ENCODE measurements around the gene MANBA. TPM values are rescaled to one million over a fixed set of nuclear protein-coding genes. Genes with fewer than 3 reads are reported as not detected.
A peak's percentile ranks its signal among the peaks of the same experiment; 100 is the strongest.

MANBA gene
- total RNA-seq, 1 donor from 2014 or later = 8.1 TPM

DNA sequence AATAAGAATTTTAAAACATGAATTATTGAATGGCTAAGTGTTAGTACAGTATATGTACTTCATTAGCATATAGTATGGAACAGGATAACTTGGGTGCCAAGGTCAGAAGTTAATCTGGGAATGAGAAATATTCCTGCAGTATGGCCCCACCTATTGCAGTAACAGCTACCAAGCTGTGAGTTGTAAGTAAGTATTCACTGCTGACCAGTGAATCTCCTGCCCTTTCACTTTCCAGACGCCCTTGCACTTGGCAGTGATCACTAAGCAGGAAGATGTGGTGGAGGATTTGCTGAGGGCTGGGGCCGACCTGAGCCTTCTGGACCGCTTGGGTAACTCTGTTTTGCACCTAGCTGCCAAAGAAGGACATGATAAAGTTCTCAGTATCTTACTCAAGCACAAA, 154.5 kb downstream of the MANBA start:
- TF ChIP-seq, protein P1, sequence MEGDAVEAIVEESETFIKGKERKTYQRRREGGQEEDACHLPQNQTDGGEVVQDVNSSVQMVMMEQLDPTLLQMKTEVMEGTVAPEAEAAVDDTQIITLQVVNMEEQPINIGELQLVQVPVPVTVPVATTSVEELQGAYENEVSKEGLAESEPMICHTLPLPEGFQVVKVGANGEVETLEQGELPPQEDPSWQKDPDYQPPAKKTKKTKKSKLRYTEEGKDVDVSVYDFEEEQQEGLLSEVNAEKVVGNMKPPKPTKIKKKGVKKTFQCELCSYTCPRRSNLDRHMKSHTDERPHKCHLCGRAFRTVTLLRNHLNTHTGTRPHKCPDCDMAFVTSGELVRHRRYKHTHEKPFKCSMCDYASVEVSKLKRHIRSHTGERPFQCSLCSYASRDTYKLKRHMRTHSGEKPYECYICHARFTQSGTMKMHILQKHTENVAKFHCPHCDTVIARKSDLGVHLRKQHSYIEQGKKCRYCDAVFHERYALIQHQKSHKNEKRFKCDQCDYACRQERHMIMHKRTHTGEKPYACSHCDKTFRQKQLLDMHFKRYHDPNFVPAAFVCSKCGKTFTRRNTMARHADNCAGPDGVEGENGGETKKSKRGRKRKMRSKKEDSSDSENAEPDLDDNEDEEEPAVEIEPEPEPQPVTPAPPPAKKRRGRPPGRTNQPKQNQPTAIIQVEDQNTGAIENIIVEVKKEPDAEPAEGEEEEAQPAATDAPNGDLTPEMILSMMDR (conservative IDR thresholded peaks at IDR 0.05; ENCODE audit: low read depth, low read length) = no peak
- DNase-seq (ENCODE audit: low read depth) = no peak
- H3K4me3 ChIP-seq (ENCODE audit: low read depth, low read length) = no peak overlapping the region

GRCh38 chr4:102604222-102604940, 156.4 kb downstream of the MANBA start:
- no peak overlapping the region for H3K4me3 ChIP-seq (ENCODE audit: low read depth, low read length)
- TF ChIP-seq, protein P1 (conservative IDR thresholded peaks at IDR 0.05; ENCODE audit: low read depth, low read length) = peak; percentile 6
- no peak for DNase-seq (ENCODE audit: low read depth)

GRCh38 chr4:102601586-102602227, 159.1 kb downstream of the MANBA start:
- DNase-seq (ENCODE audit: low read depth) = no peak
- TF ChIP-seq, protein P1 (conservative IDR thresholded peaks at IDR 0.05; ENCODE audit: low read depth, low read length) = no peak
- no peak overlapping the region for H3K4me3 ChIP-seq (ENCODE audit: low read depth, low read length)

- peak; percentile 56 for DNase-seq (ENCODE audit: low read depth)
- TF ChIP-seq, protein P1 (conservative IDR thresholded peaks at IDR 0.05; ENCODE audit: low read depth, low read length) = no peak
- no peak overlapping the region for H3K4me3 ChIP-seq (ENCODE audit: low read depth, low read length)
These were observed 160.1 kb downstream of the MANBA start for GRCh38 chr4:102600689-102601088.

- no peak for DNase-seq (ENCODE audit: low read depth)
- TF ChIP-seq, protein P1 (conservative IDR thresholded peaks at IDR 0.05; ENCODE audit: low read depth, low read length) = no peak
- H3K4me3 ChIP-seq (ENCODE audit: low read depth, low read length) = no peak overlapping the region
These were observed 160.9 kb downstream of the MANBA start for GRCh38 chr4:102599886-102600285.

DNA sequence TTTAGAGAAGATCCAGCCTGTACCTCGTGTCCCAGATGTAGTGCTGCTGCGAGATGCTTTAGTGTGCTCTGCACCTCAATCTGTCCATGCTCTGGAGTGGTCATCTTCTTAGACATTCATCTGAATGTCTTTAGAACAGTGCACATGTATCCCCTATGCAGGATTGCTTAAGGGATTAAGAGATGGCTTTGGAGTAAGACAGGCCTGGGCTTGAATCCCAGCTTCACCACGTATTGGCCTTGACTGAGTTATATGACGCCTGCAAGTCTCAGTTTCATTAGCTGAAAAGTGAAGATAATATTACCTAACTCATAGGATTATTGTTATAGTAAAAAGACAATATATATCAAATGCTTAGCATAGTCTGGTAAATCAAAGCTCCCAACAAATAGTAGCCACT, 161.3 kb downstream of the MANBA start:
- H3K4me3 ChIP-seq (ENCODE audit: low read depth, low read length) = no peak overlapping the region
- TF ChIP-seq, protein P1 (conservative IDR thresholded peaks at IDR 0.05; ENCODE audit: low read depth, low read length) = no peak
- no peak for DNase-seq (ENCODE audit: low read depth)

All from epithelial cell of proximal tubule (primary cell).